Lower leg skin (tissue), 3 donors: ENCODE measurements around the gene XYLT1.

ENCODE experiments used
- POLR2A ChIP-seq, 2 donors: fragments of 450-650 bp; IDR thresholded peaks; one replicate each; pipeline ENCODE4 v1.6.1; 2016 to 2017; ENCODE audit warnings: antibody characterized with exemption in 2 of 2, mild to moderate bottlenecking in 1 of 2, moderate library complexity in 1 of 2
- TF ChIP-seq, protein P1 (sequence below), 3 donors: fragments of 450-650 bp; IDR thresholded peaks; one replicate each; pipeline ENCODE4 v1.5.1; 2016; ENCODE audit warnings: antibody characterized with exemption in 3 of 3, mild to moderate bottlenecking in 3 of 3, moderate library complexity in 2 of 3

GRCh38 chr16:17409894-17410293, 60.9 kb downstream of the XYLT1 start:
- no peak for TF ChIP-seq POLR2A (IDR thresholded peaks at IDR 0.05)
- TF ChIP-seq, protein P1, sequence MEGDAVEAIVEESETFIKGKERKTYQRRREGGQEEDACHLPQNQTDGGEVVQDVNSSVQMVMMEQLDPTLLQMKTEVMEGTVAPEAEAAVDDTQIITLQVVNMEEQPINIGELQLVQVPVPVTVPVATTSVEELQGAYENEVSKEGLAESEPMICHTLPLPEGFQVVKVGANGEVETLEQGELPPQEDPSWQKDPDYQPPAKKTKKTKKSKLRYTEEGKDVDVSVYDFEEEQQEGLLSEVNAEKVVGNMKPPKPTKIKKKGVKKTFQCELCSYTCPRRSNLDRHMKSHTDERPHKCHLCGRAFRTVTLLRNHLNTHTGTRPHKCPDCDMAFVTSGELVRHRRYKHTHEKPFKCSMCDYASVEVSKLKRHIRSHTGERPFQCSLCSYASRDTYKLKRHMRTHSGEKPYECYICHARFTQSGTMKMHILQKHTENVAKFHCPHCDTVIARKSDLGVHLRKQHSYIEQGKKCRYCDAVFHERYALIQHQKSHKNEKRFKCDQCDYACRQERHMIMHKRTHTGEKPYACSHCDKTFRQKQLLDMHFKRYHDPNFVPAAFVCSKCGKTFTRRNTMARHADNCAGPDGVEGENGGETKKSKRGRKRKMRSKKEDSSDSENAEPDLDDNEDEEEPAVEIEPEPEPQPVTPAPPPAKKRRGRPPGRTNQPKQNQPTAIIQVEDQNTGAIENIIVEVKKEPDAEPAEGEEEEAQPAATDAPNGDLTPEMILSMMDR (IDR thresholded peaks at IDR 0.05), result no peak
